CD4-positive, alpha-beta T cell treated with Interleukin-4 for 1 hour (primary cell): Measurements from ENCODE around the gene SPAM1.
"Not testable (repeated sequence)": the region's sequence is repeated elsewhere in the genome, so short reads cannot be mapped to it uniquely, and the experiment has no call there.

Source experiments
- DNase-seq, 2 donors: peaks; one replicate each; pipeline ENCODE4 v3.0.0-alpha.2; 2020 to 2022

SPAM1 gene

GRCh38 chr7:123924941-123925340 is at the start of gene SPAM1:
Gene SPAM1, plus strand, starts transcription at chr7:123925241. Its CDS starts 28,330 bp downstream, at chr7:123953571.
- no peak for DNase-seq

GRCh38 chr7:123876557-123877256 is 48.3 kb upstream of the SPAM1 start:
- DNase-seq, result no peak

- DNase-seq, result no peak
Observed at GRCh38 chr7:123879628-123880027, 45.4 kb upstream of the SPAM1 start.

- no peak for DNase-seq
Observed at GRCh38 chr7:123881300-123881699, 43.7 kb upstream of the SPAM1 start.

GRCh38 chr7:123883154-123883553 is 41.9 kb upstream of the SPAM1 start:
- DNase-seq, result no peak

- DNase-seq, result no peak
Observed at GRCh38 chr7:123888192-123888591, 36.8 kb upstream of the SPAM1 start.

- DNase-seq, result not testable (repeated sequence)
Observed at GRCh38 chr7:123894753-123895152, 30.3 kb upstream of the SPAM1 start.

GRCh38 chr7:123901101-123901500 is 23.9 kb upstream of the SPAM1 start:
- no peak for DNase-seq

- DNase-seq, result no peak
Observed at GRCh38 chr7:123905714-123906113, 19.3 kb upstream of the SPAM1 start.

- no peak for DNase-seq
Observed at GRCh38 chr7:123916240-123916724, 8.8 kb upstream of the SPAM1 start.

- DNase-seq, result no peak
Observed at GRCh38 chr7:123917878-123918277, 7.2 kb upstream of the SPAM1 start.

- no peak for DNase-seq
Observed at GRCh38 chr7:123918309-123918708, 6.7 kb upstream of the SPAM1 start.

GRCh38 chr7:123923599-123923998 is 1.4 kb upstream of the SPAM1 start:
- DNase-seq, result no peak

GRCh38 chr7:123929107-123929506 is 4.1 kb downstream of the SPAM1 start:
- DNase-seq, result no peak

GRCh38 chr7:123929655-123930054 is 4.6 kb downstream of the SPAM1 start:
- no peak for DNase-seq

GRCh38 chr7:123935436-123936381 is 10.7 kb downstream of the SPAM1 start:
- no peak for DNase-seq

- DNase-seq, result no peak
Observed at GRCh38 chr7:123936388-123936787, 11.3 kb downstream of the SPAM1 start.

- no peak for DNase-seq
Observed at GRCh38 chr7:123939784-123940183, 14.7 kb downstream of the SPAM1 start.

GRCh38 chr7:123941391-123942180 is 16.5 kb downstream of the SPAM1 start:
- DNase-seq, result no peak

GRCh38 chr7:123944395-123944794 is 19.4 kb downstream of the SPAM1 start:
- DNase-seq, result no peak

GRCh38 chr7:123945938-123946337 is 20.9 kb downstream of the SPAM1 start:
- DNase-seq, result no peak

- DNase-seq, result no peak
Observed at GRCh38 chr7:123948136-123948535, 23.1 kb downstream of the SPAM1 start.

- DNase-seq, result no peak
Observed at GRCh38 chr7:123958186-123958703, 33.2 kb downstream of the SPAM1 start.
